Ureter (tissue), 1 donor: ENCODE results near the gene CDC7. TPM values are rescaled to one million over a fixed set of nuclear protein-coding genes. Genes with fewer than 3 reads are reported as not detected.
"Not testable (repeated sequence)": the region's sequence is repeated elsewhere in the genome, so short reads cannot be mapped to it uniquely, and the experiment has no call there.

Source experiments
- DNase-seq: peaks from one replicate; pipeline ENCODE4 v3.0.0-alpha.2; 2020; ENCODE audit warnings: low spot score
- total RNA-seq: library from RNA; stranded (reverse); gene quantifications from one replicate; pipeline ENCODE4 v1.2.4, GENCODE V29; 2023
- donor health status: DM: yes; HTN: yes; CAD: no.

The CDC7 gene
- 4.9 TPM for total RNA-seq

- peak; percentile 90 for DNase-seq
Observed at GRCh38 chr1:91500756-91501522, at the start of gene CDC7. CDC7 (plus strand) TSS chr1:91500851; CDS start chr1:91501717, 866 bp downstream.

- no peak for DNase-seq
Observed at GRCh38 chr1:91454136-91454535, 46.5 kb upstream of the CDC7 start.

- no peak for DNase-seq
Observed at GRCh38 chr1:91455334-91455733, 45.3 kb upstream of the CDC7 start.

GRCh38 chr1:91455896-91456295, 44.8 kb upstream of the CDC7 start:
- DNase-seq = no peak

GRCh38 chr1:91465350-91465749, 35.3 kb upstream of the CDC7 start:
- DNase-seq = not testable (repeated sequence)

- no peak for DNase-seq
Observed at GRCh38 chr1:91476533-91477217, 24.0 kb upstream of the CDC7 start.

- DNase-seq = no peak
Observed at GRCh38 chr1:91487469-91487868, 13.2 kb upstream of the CDC7 start.

- no peak for DNase-seq
Observed at GRCh38 chr1:91490501-91490900, 10.2 kb upstream of the CDC7 start.

GRCh38 chr1:91498035-91498434, 2.6 kb upstream of the CDC7 start:
- no peak for DNase-seq

GRCh38 chr1:91498498-91499245, 2.0 kb upstream of the CDC7 start:
- no peak for DNase-seq

GRCh38 chr1:91499346-91499745, 1.3 kb upstream of the CDC7 start:
- DNase-seq = no peak

GRCh38 chr1:91499904-91500755, 521 bp upstream of the CDC7 start:
- DNase-seq = no peak

- no peak for DNase-seq
Observed at GRCh38 chr1:91501523-91501851, 836 bp downstream of the CDC7 start.

- no peak for DNase-seq
Observed at GRCh38 chr1:91501971-91502671, 1.5 kb downstream of the CDC7 start.

GRCh38 chr1:91502672-91503184, 2.1 kb downstream of the CDC7 start:
- no peak for DNase-seq

GRCh38 chr1:91503332-91503900, 2.8 kb downstream of the CDC7 start:
- no peak for DNase-seq

- no peak for DNase-seq
Observed at GRCh38 chr1:91503975-91504530, 3.4 kb downstream of the CDC7 start.

- DNase-seq = no peak
Observed at GRCh38 chr1:91505086-91505485, 4.4 kb downstream of the CDC7 start.

GRCh38 chr1:91506071-91506470, 5.4 kb downstream of the CDC7 start:
- no peak for DNase-seq

GRCh38 chr1:91507328-91507727, 6.7 kb downstream of the CDC7 start:
- no peak for DNase-seq
